Ecto neural progenitor cell (in vitro differentiated cells): Measurements from ENCODE around the gene UBE2QL1.

Experiments used
- DNase-seq: peaks from one replicate; pipeline ENCODE4 v3.0.0-alpha.2; 2018; ENCODE audit warnings: low spot score

The UBE2QL1 gene

DNA sequence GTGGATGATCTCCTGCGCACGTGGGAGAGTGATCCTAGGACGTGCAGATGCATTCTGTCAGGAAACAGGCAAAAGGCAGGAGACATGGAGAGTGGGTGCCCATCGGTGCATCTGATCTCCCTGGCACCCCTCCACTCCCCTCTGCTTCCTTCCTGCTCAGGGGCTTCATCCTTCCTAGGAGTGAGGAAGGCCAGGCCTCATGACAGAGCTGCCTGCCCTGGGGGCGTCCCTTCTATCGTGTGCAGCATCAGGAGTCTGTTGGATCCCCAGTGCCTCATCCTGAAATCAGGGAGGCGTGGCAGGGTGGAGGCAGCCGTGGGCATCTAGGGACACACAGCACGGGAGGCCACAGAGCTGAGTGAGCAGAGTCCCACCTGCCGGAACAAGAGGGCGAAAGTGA is 30.1 kb downstream of the UBE2QL1 start:
- no peak for DNase-seq

DNA sequence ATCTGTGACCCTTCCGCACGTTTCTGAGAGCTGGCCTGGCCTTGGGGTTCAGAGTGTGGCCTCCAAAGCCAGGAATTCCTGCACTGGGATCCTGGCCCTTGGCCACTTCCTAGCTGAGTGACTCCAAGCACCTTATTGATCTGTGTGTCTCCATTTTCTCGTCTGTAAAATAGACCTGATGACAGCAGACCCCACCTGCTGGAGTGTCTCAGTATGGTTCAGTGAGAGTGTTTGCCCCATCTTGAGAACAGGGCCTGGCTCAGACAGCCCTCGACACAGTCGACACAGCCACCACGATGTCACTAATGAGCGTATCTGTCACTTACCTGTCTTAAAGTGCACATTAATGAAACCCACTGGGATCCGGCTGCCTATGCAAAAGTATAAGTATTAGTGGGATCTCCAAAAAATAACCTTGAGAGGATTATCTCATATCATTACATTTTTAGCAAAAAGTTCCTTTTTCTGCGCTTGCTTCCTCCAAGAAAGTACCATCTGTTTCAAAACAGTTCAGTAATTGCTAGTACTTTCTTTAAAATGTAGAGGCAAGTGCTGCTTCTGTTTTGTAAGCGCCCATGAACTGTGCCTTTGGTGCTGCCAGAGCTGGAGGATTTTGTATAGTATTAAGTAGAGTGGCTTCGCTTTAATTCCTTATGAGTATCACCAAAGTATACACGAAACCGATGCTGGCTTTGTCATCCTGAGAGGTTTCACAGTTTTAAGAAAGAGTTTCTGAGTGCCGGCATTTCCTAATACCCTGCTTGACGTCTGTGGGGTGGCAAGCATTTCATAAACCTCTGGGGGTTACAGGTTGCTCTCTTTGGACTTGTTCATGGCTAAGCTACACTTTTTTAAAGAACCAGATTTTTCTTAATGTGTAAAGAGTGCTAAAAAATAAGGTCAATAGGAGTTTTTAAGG is 31.7 kb downstream of the UBE2QL1 start:
- DNase-seq = no peak

DNA sequence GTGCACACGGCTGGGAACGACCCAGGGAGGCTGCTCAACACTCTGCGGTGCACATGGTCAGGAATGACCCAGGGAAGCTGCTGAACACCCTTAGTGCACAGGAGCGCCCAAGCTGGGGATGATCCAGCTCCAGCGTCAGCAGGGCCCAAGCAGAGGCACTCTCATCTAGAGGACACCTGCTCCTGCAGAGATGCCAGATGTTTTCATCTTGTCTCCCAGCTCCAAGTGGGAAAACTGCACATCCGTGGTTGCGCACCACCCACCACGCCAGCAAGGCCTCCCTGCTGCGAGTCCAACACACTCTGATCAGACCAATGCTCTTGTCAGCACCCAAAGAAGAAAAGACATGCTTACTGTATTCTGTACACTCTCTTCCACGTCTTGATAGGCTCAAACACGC is 34.1 kb downstream of the UBE2QL1 start:
- DNase-seq = no peak

DNA sequence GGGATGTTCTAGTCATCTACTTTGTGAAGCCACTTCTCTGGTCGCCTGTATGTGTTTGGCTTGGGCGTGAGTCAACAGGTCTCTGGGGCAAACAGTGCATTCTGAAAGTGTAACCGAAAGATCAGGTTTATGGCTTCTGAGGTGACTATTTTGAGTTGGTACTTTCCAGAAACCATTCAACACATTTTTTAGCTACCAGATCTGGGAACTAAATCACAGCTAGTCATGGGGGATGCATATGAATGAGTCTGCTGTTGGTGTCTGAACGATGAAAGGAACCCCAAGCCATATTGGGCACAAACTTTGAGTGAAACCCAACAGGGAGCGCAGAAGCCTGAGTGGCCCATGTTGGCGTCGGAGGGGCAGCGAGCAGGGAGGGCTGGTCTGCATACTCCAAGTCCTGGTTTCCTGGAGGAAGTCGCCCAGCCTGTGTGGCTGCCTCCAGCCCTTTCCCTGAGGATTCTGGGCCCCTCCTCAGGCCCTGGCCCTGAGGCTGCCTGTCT is 35.3 kb downstream of the UBE2QL1 start:
- DNase-seq = no peak

DNA sequence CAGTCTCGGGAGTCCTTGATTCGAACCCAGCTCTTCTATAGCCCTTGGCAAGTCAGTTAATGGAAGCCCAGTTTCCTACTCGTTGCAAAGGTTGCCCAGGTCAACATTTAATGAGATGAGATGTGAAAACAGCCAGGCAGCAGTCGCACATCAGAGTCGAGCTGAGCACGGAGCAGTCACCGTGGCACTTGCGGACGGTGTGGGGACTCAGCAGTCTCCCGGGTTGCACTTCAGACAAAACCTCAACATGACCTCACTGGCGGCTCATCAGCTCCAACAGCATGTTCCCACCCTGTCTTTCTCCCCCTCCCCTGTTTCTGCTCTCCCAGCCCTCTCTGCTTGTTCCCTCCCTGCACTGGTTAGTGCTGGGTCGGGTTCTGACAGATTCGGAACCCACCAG is 35.8 kb downstream of the UBE2QL1 start:
- no peak for DNase-seq

DNA sequence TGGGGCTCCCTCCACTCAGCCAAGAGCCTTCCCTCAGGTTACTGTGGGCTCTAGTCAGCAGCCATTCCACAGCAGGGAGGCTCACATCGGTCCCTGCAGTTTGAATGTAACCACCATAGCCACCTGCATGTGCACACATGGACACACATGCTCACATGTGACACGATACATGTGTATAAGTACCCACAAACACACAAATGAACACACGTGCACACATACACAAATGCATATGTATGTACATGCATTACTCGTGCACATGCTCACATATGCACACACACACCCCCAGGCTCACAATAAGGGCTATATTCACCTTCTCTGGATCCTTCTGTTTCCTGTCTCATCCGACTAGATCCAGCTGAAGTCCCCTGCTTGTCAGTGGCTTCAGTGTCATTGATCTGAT is 36.2 kb downstream of the UBE2QL1 start:
- DNase-seq = no peak

DNA sequence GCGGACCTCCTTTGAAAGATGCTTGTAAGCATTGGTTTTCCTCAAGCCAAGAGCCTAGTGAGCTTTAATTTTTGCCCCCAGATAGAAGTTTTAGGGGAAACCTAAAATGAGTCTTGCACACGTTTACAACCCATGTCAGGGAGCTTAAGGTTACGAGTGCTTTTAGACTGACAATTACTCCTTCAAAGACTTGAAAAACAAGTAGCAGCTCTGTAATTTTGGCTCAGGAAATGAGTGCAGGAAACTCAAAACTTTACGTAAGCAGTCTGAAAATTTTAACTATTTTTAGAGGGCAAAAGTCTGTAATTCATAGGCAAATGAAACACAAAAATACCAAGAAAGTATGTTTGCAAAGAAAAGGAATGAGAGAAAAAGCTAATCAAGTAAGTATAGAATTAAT is 36.8 kb downstream of the UBE2QL1 start:
- DNase-seq = no peak

DNA sequence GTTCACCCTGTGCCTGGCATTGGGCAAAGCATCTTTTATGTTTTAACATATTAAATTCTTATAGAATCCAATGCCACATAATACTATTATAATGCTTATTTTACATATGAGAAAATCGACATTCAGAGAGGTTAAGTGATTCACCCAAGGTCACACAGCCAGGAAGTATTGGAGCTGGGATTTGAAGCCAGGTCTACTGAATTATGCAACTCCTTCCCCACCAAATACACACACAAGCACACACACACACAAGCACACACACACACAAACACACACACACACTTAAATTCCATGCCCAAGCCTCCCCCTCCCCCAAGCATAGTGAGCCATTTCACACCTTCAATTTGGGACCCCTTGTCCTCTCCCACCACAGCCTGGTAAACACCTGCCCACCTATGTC is 37.4 kb downstream of the UBE2QL1 start:
- DNase-seq = no peak

DNA sequence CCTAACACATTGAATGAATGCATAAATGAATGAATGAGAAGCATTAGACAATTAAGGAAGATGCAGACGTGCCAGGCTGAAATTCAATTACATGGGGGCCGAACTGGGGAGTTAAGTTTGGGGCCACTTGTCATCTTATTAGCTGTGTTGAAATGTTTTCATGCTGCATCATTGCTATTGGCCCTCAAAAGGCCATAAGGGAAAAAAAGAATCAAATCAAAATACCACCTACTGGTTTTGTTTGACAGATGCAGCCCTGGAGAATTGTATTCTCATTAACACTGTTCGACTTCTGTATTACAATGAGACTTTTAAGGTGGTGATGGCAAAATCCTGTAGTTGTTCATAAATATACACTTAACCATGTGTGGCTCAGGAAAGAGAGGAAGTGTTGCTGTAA is 38.4 kb downstream of the UBE2QL1 start:
- no peak for DNase-seq

DNA sequence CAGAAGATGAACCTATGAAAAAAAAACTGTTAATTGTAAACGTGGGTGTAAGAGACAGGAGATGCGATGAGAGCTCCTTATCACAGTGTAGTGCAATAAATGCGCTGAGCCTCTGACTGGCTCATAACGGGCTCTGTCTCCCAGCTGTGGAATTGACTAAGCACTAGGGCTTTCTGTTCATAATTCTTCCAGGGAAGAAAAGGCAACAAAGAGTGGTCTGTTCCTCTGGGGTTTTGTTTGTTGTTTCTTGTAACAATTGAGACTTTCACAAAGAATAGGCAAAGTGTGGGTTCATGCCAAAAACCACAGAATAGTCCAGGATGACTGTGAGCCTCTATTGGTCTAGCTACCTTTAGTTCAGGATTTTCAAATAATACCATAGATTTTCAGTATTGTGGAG is 39.4 kb downstream of the UBE2QL1 start:
- DNase-seq = no peak

DNA sequence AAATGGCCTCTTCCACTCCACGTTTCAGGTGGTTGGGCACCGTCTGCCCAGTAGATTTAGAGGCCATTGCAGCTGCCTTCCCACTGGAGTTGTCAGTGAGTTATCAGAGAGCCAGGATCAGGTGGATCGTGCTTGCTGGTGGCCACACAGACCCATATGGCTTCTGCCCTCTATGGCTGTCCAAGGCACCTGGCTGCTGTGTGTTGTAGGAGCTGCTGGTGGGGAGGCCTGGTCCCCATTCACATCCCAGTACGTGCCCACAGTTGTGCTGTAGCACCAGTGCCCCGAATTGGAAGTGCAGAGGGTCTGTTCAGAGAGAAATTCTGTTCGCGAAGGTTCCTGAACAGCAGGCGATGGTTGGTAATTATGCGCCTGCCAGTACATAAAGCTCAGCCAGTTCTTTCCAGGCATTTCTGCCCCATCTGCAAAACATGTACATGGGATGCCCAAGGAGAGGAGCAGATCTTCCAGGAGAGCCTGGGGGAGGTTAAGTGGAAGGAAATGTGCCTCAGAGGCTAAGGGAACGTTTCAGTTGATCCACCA is 41.1 kb downstream of the UBE2QL1 start:
- DNase-seq = no peak

DNA sequence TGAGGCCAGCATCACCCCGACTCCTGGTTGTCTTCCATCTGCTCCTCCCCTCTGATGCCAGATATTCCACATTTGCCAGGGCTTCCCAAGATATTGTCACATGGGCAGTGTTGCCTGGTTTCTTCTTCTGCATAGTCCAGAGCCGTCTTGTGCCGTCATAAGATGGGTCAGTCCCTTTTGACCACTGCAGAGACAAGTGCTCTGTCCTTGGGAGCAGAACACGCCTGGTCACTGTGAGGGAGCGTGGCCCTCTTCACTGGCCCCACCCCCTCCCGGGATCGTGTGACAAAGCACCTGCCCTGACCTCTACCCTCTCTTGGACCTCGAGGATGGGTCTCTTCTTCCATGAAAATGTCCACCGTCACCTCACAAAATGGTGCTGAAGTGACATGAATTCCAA is 41.6 kb downstream of the UBE2QL1 start:
- DNase-seq = no peak

DNA sequence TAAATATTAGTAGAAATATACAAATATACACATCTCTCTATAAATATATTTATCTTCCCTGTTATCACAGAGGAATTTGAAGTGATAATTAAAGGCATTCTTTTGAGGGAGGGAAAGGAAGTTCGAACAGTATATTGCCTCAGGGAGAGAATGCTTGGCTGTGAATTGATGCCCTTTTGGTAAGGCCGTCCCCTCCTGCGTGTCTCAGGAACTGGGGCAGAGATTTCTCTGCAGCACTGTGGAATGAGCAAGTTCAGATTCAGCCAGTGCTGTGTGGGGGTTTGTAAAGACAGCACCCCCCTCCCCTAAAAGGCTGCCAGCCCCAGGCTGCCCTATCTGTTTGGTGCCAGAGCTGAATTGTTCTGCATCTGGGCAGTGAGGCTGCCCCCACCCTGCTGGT is 42.0 kb downstream of the UBE2QL1 start:
- DNase-seq = no peak

DNA sequence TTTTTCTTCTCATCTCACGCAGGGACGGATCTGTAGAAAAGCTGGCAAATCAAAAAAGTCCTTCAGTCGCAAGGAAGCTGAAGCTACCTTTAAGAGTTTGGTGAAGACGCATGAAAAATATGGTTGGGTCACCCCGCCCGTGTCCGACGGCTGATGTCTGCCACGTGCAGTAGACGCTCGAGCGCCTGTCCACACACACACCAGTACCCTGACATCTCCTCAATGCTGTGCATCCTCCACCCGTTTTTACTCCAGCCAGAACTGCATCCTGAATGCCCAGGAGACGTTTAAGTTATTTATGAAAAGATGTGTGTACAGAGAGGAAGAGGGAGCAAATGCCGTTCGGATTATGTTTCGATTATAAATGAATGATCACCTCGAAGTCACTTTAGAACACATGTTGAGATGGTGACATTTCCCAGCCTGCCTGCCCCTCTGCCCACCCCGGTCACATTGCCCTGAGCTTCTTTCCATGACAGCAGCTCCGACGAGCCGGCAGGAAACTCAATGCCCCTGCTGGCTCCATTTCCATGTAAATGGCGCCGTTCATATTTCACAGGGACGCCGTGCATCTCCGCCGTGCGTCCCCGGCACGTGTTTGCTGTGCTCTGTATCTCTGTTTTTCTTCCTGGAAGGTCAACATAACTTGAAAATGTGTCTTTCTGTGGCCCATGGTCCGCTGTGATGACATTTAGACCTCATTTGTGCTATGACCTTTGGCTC is 42.7 kb downstream of the UBE2QL1 start:
- DNase-seq = no peak

DNA sequence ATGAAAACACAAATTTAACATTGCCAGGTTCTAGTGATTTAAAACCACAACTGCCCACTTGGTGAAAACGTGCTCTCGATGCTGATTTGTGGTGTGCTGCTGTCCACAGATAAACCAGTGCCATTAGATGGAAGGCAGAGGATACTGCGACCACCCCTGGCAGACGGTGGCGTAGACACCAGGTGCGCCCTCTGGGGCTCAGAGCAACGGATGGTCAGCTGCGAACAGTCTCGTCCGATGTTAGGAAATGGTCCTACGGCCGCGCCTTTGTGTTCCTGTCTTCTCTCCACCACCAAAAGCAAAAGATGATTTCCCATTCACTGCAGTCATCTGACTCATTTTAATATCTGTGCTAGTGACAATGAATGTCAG is 43.2 kb downstream of the UBE2QL1 start:
- no peak for DNase-seq

DNA sequence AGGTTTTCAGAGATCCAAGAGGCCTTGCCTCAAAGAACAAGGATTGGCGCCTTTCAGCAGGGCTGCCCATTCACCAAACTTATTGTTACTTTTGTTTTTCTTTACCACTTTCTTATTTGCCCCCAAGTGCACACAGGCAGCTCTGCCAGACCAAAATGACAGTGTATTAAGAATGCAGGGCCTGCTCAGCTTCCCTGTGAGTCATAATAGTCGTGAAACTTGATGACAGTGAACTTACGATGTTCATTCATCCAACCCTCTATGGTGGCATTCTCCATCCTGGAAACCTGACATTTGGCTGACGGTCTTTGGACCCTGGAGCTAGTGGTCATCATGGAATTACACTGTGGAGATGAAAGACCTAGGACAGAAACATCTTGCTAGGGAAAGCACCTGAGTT is 44.3 kb downstream of the UBE2QL1 start:
- no peak for DNase-seq

DNA sequence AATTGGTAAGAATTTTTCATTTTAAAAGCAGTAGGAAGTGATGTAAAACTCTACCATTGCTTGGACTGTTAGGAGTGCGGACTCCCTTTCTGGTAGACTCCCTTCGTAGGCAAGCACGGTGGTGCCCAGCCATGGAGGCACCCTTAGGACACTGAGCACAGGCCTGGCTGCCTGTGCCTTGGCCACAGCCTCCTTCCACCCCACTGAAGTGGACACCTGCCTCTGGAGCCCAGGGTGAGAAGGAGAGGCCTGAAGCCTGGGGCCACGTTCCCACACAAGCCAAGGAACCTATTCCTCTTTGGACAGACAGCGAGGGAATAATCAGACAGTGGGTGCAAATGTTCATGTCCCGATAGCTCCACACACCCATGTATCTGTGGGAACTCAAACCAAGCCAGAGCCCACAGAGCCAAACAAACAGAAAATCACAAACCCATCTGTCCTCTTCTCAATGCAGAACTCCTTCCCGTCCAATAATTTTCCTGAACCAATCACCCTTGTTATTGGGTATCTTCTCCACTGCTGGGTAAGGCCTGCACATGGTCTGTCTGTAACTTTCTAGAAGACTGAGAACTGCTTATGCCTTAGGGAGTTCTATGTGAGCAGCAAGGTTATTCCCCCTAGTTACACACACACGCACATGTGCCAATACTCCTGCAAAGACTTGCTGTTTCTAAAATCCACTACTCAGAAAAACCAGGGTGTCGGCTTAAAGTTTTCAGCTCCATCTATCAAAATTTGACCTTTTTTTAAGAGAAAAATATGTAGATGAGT is 45.2 kb downstream of the UBE2QL1 start:
- no peak for DNase-seq

DNA sequence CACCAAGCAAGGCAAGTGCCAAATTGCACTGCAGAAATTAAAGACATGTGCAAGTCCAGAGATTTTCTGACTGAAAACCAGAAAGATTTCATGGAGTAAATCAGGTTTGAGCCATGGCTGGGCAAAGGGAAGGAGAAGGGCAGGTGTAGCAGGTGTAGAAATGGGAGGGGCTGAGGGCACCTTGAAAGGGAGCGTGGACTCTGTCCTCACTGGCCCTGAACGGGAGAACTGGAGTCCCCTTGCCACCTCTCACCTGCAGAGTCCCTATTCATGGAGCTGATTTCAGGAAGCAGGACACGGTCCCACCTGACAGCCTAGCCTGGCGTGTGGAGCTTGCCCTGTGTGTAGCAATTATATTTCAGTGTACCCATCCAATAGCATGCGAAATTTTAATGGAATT is 46.3 kb downstream of the UBE2QL1 start:
- no peak for DNase-seq

DNA sequence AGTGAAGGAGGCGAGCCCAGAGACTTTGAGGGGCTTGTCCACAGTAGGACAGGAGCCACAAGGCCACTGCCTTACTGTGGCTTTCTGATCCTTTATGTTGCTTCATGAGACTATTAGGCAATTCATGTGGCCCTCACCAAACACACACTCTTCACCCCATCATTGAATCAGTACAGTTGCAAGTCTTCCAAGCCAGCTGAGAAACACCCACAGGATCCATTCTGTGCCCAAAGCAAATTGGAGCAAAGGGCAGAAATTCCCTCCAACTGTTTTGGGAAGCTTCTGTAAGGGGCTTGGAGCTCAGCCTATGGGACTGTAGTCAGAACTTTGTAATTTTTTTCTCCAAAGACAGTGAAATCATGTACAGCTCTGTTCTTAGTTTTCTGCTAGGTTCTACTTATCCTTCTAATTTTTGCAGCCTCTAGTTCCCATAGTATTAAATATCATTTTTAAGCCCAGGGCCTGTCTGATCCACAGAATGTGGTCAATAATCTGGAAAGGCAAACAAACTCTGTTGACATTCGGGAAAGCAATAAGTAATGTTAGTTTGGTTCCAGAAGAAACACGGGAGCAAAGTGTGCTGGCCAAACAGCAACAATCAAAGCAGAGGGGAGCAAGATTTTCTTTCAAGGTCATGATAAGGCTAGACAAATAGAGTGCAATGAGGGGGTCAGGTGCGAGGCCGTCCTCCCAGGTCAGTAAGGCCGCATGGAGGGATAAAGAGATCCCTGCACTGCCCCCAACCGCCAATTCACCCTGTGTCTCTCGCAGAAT is 47.0 kb downstream of the UBE2QL1 start:
- DNase-seq = no peak

DNA sequence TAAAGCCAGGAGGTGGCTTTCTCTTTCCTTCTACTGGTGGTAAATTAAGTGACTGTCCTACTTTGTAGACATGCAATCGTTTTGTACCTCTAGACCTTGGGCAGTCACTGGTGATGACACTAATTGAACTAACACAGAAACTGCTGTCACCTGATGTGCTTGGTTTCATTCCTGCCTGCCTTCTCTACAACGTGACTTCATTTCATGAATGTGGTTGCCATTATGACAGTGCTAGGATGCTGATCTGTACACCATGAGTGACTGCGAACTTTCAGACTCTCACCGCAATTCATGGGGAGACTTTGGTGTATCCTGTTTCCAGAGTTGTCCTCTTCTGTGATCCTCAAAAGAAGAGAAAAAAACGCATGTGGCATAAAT is 47.5 kb downstream of the UBE2QL1 start:
- DNase-seq = no peak

DNA sequence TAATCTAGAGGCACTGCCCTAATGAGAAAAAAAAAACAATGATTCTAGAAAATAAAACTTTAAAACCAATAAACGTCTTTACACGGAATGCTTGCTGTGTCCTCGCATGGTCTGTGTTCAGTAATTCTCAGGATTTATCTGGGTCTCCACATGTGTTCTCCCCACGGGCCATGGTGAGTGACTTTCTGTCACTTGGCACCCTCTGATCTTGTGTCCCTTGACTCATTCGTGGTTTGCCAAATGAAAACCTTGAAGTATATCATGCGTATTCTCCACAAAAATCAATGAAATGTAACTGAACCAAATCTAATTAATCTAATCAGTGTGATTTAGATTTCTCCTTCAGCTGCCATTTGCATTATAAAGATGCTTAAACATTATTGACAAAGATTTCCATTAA is 48.0 kb downstream of the UBE2QL1 start:
- no peak for DNase-seq

DNA sequence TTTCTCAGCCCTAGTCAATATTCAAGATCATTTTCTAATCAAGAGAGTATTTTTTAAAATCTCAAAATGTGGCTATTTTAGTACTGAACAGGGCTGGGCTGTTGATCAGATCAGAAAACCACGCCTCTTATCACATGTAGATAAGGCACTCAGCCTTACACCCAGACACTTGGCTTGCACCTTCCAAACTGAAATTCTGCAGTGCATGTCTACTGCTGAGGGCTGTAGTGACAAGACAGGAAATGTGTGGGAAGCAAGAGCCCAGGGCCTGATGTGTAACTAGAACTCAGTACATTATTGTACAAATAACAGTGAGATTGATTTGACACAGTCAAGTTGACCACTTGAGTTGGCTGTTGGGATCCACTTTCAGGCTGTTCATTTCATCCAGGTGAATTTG is 48.6 kb downstream of the UBE2QL1 start:
- no peak for DNase-seq
